A549 (cell line): Measurements from ENCODE around the gene RAP1GAP2.

ENCODE experiments used
- CEBPB ChIP-seq, 2 experiments: fragments of >200 bp in 1 of 2; sonication (Bioruptor Twin) in 1 of 2; formaldehyde crosslinking in 1 of 2; IDR thresholded peaks; 2 replicates each; pipeline ENCODE4 v1.6.1; 2012 to 2016
- CTCF ChIP-seq: fragments of >200 bp; sonication (Bioruptor Twin); formaldehyde crosslinking; IDR thresholded peaks from 3 replicates; pipeline ENCODE4 v1.5.1; 2016
- FOSL2 ChIP-seq, 2 experiments: fragments of 450-650 bp in 1 of 2; fragments of >200 bp in 1 of 2; sonication (Bioruptor Twin) in 1 of 2; formaldehyde crosslinking; IDR thresholded peaks; 2 replicates each; pipeline versions ENCODE4 v1.5.0 to v1.6.1; 2016 to 2020; ENCODE audit warnings: mild to moderate bottlenecking in 1 of 2, moderate library complexity in 1 of 2
- HDAC2 ChIP-seq: fragments of 200-600 bp; sonication (generic); IDR thresholded peaks from 2 replicates; pipeline ENCODE4 v1.6.1; 2016
- HEYL ChIP-seq: fragments of 250-450 bp; sonication (Bioruptor Pico); IDR thresholded peaks from 2 replicates; pipeline ENCODE4 v1.8.0; 2021; ENCODE audit warnings: mild to moderate bottlenecking, moderate library complexity
- JUN ChIP-seq, 2 experiments: fragments of >200 bp; sonication (Bioruptor Twin); formaldehyde crosslinking; IDR thresholded peaks; 2 replicates in 1 of 2; 3 replicates in 1 of 2; pipeline ENCODE4 v1.6.1; 2016 to 2017
- POLR2A ChIP-seq: IDR thresholded peaks from 2 replicates; pipeline ENCODE4 v1.6.1; 2012; ENCODE audit warnings: mild to moderate bottlenecking, low read length
- POLR2AphosphoS2 ChIP-seq: conservative IDR thresholded peaks from 2 replicates; pipeline ENCODE4 v1.6.1; 2012; ENCODE audit warnings: low read length, improper control_type of control experiment, inconsistent platforms
- RAD21 ChIP-seq, 2 experiments: fragments of >200 bp in 1 of 2; sonication (Bioruptor Twin) in 1 of 2; formaldehyde crosslinking in 1 of 2; IDR thresholded peaks in 1 of 2; conservative IDR thresholded peaks in 1 of 2; 2 replicates in 1 of 2; 3 replicates in 1 of 2; pipeline ENCODE4 v1.6.1; 2012 to 2018; ENCODE audit warnings: inconsistent platforms in 1 of 2
- REST ChIP-seq: fragments of 200-600 bp; sonication (generic); IDR thresholded peaks from 2 replicates; pipeline ENCODE4 v1.6.1; 2016; ENCODE audit warnings: antibody characterized with exemption, mild to moderate bottlenecking, moderate library complexity
- RFX5 ChIP-seq: fragments of 450-650 bp; IDR thresholded peaks from 2 replicates; pipeline ENCODE4 v1.7.1; 2014; ENCODE audit warnings: antibody characterized with exemption, mild to moderate bottlenecking, moderate library complexity
- TFCP2L1 ChIP-seq: fragments of 250-450 bp; sonication (Bioruptor Pico); IDR thresholded peaks from 2 replicates; pipeline ENCODE4 v1.5.0; 2021; ENCODE audit warnings: mild to moderate bottlenecking
- TP53 ChIP-seq: fragments of 250-450 bp; sonication (Bioruptor Pico); IDR thresholded peaks from 2 replicates; pipeline ENCODE4 v1.5.0; 2021; ENCODE audit warnings: mild to moderate bottlenecking, moderate library complexity
- USF2 ChIP-seq: fragments of 450-650 bp; IDR thresholded peaks from 2 replicates; pipeline ENCODE4 v1.6.1; 2014; ENCODE audit warnings: antibody characterized with exemption

- TF ChIP-seq RFX5 (no peak), CTCF (no peak), FOSL2 (IDR thresholded peaks at IDR 0.05) (no peak), FOSL2 (CRISPR knock-in tag; IDR thresholded peaks at IDR 0.05) (no peak), HEYL (CRISPR knock-in tag) (no peak), TFCP2L1 (CRISPR knock-in tag) (no peak), HDAC2 (no peak), USF2 (no peak), CEBPB (IDR thresholded peaks at IDR 0.05) (no peak), POLR2AphosphoS2 (no peak), JUN (IDR thresholded peaks at IDR 0.05) (no peak), RAD21 (conservative IDR thresholded peaks at IDR 0.05 in 1 of 2, IDR thresholded peaks at IDR 0.05 in 1 of 2) (no peak), TP53 (no peak), REST (no peak), POLR2A (no peak)
Observed at GRCh38 chr17:3027786-3028532, 231.7 kb downstream of the RAP1GAP2 start.
